Measurements from ENCODE around the gene RPLP1. TPM values are rescaled to one million over a fixed set of nuclear protein-coding genes. Genes with fewer than 3 reads are reported as not detected.

RPLP1 gene
- total RNA-seq, 4 donors from 2014 or later: 472 to 728 (median 583) TPM

DNA sequence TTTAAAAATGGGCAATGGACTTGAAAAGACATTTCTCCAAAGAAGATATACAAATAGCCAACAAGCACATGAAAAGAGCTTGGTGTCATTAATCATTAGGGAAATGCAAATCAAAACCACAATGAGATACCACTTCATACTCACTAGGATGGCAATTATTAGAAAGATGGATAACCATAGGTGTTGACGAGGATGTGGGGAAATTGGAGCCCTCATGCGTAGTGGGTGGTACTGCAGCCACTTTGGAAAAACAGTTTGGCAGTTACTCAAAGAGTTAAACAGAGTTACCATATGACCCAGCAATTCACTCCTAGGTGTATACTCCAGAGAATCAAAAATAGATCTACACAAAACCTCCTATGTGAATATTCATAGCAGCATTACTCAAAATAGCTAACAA, 27.4 kb downstream of the RPLP1 start:
- TF ChIP-seq, protein P1, sequence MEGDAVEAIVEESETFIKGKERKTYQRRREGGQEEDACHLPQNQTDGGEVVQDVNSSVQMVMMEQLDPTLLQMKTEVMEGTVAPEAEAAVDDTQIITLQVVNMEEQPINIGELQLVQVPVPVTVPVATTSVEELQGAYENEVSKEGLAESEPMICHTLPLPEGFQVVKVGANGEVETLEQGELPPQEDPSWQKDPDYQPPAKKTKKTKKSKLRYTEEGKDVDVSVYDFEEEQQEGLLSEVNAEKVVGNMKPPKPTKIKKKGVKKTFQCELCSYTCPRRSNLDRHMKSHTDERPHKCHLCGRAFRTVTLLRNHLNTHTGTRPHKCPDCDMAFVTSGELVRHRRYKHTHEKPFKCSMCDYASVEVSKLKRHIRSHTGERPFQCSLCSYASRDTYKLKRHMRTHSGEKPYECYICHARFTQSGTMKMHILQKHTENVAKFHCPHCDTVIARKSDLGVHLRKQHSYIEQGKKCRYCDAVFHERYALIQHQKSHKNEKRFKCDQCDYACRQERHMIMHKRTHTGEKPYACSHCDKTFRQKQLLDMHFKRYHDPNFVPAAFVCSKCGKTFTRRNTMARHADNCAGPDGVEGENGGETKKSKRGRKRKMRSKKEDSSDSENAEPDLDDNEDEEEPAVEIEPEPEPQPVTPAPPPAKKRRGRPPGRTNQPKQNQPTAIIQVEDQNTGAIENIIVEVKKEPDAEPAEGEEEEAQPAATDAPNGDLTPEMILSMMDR (IDR thresholded peaks at IDR 0.05; ENCODE audit: low read depth): no peak

- TF ChIP-seq, protein P1 (IDR thresholded peaks at IDR 0.05; ENCODE audit: low read depth): no peak
Observed at GRCh38 chr15:69480932-69481331, 28.3 kb downstream of the RPLP1 start.

GRCh38 chr15:69482686-69483256, 30.2 kb downstream of the RPLP1 start:
- TF ChIP-seq, protein P1 (IDR thresholded peaks at IDR 0.05; ENCODE audit: low read depth): no peak

- TF ChIP-seq, protein P1 (IDR thresholded peaks at IDR 0.05; ENCODE audit: low read depth): no peak
Observed at GRCh38 chr15:69484837-69485236, 32.2 kb downstream of the RPLP1 start.

GRCh38 chr15:69486481-69487110, 34.0 kb downstream of the RPLP1 start:
- TF ChIP-seq, protein P1 (IDR thresholded peaks at IDR 0.05; ENCODE audit: low read depth): no peak

DNA sequence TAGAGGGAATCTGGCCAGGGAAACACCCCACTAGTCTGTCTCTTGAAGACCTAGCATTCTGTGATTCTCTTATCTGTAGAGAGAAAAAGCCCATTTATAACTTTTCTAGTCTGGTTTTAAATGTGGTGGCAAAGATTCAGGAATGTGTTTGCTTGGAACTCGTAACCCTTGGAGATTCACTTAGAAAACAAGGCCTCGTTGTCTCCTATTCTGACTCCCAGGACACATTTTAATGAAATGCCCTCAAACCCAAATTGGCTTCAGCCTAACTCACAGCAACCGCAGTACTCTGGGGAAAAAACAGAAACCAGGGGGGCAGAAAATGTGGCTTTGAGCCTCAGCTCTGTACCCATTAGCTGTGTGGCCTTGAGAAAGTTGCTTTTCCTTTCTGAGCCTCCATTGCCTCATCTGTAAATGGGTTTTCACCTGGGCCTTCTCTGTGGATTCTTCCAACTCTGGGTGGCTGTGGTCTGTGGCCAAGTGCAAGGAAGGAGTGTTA, 36.5 kb downstream of the RPLP1 start:
- TF ChIP-seq, protein P1 (IDR thresholded peaks at IDR 0.05; ENCODE audit: low read depth): no peak

- TF ChIP-seq, protein P1 (IDR thresholded peaks at IDR 0.05; ENCODE audit: low read depth): no peak
Observed at GRCh38 chr15:69490356-69491037, 37.9 kb downstream of the RPLP1 start.

Measured in subcutaneous adipose tissue (tissue), 4 donors.